ENCODE measurements around the gene F2RL2.

DNA sequence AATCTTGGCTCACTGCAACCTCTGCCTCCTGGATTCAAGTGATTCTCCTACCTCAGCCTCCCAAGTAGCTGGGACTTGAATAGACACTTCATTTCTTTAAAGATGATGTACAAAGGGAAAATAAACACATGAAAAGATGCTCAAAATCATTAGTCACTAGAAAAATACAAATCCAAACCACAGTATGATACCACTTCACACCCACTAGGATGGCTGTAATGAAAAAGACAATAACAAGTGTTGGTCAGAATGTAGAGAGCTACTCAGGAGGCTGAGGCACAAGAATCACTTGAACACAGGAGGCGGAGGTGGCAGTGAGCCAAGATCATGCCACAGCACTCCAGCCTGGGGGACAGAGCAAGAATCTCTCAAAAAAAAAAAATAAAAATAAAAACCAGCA, 13.0 kb downstream of the F2RL2 start:
- TF ChIP-seq, protein P1, sequence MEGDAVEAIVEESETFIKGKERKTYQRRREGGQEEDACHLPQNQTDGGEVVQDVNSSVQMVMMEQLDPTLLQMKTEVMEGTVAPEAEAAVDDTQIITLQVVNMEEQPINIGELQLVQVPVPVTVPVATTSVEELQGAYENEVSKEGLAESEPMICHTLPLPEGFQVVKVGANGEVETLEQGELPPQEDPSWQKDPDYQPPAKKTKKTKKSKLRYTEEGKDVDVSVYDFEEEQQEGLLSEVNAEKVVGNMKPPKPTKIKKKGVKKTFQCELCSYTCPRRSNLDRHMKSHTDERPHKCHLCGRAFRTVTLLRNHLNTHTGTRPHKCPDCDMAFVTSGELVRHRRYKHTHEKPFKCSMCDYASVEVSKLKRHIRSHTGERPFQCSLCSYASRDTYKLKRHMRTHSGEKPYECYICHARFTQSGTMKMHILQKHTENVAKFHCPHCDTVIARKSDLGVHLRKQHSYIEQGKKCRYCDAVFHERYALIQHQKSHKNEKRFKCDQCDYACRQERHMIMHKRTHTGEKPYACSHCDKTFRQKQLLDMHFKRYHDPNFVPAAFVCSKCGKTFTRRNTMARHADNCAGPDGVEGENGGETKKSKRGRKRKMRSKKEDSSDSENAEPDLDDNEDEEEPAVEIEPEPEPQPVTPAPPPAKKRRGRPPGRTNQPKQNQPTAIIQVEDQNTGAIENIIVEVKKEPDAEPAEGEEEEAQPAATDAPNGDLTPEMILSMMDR (IDR thresholded peaks at IDR 0.05): no peak
- TF ChIP-seq POLR2A (IDR thresholded peaks at IDR 0.05): no peak

Measured in tibial nerve (tissue), 3 donors.